NCI-H82 treated with DMSO at 0.1 percent for 48 hours (cell line): ENCODE measurements around the gene CAB39.
"Not testable (repeated sequence)": the region's sequence is repeated elsewhere in the genome, so short reads cannot be mapped to it uniquely, and the experiment has no call there.

ENCODE experiments used
- DNase-seq: peaks from one replicate; lab custom pipeline; 2025; ENCODE audit not compliant: unreplicated experiment; lab: John Stamatoyannopoulos, UW

CAB39 gene

GRCh38 chr2:230713331-230714135 lies 891 bp downstream of the CAB39 start:
- DNase-seq: peak; percentile 14

- no peak for DNase-seq
Observed at GRCh38 chr2:230714136-230714480, 1.5 kb downstream of the CAB39 start.

- no peak for DNase-seq
Observed at GRCh38 chr2:230715201-230715600, 2.6 kb downstream of the CAB39 start.

DNA sequence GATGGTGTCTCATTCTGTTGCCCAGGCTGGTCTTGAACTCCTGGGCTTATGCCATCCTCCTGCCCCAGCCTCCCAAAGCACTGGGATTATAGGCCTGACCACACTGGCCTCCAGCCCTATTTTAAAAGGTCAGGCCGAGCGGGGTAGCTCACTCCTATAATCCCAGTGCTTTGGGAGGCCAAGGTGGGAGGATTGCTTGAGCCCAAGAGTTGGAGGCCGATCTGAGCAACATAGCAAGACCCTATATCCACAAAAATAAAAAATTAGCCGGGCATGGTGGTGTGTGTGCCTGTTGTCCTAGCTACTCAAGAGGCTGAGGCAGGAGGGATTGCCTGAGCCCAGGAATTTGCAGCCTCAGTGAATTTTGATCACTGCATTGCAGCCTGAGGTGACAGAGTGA lies 3.9 kb downstream of the CAB39 start:
- no peak for DNase-seq

- DNase-seq: no peak
Observed at GRCh38 chr2:230717600-230717999, 5.0 kb downstream of the CAB39 start.

GRCh38 chr2:230719340-230719739 lies 6.7 kb downstream of the CAB39 start:
- no peak for DNase-seq

GRCh38 chr2:230721712-230722111 lies 9.1 kb downstream of the CAB39 start:
- DNase-seq: no peak

DNA sequence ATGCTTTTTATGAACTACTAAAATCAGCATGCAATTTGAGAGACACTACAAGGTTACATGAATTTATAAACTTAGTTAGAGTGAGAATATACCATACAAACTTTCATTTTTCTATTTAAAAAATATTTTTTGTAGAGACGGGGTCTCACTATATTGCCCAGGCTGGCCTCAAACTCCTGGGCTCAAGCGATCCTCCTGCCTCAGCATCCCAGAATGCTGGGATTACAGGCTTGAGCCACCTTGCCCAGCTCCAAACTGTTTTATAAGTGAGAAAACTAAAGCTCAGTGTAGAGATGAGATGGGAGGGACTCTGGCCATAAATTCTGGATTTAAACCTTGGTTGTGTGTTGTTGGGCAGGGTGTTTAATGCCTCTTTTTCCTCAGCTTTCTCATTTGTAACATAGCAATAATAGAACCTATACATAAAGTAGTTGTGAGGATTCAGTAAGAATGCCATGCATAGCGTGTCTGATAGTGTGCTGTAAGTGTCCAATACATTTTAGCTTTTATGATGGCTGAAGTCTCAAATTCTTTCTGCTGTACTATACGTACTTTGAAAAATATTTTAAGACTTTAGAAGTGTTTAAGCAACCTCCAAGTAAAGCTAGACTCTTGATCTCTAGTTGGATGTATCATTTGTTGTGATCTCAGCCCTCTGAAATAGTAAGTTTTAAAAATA lies 9.7 kb downstream of the CAB39 start:
- DNase-seq: no peak

- DNase-seq: no peak
Observed at GRCh38 chr2:230723363-230723762, 10.7 kb downstream of the CAB39 start.

GRCh38 chr2:230724957-230725356 lies 12.3 kb downstream of the CAB39 start:
- not testable (repeated sequence) for DNase-seq

DNA sequence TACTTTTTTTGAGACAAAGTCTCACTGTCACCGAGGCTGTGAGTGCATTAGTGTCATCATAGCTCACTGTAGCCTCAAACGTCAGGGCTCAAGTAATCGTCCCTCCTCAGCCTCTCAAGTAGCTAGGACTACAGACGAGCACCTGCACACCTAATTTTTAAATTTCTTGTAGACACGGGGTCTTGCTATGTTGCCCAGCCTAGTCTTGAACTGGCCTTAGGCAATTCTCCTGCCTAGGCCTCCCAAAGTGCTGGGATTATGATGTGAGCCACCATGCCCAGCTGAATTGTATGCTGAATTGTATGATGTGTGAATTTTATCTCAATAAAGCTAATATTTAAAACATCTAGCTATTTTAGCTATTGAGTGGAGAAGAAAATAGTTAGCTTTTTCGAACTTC lies 18.9 kb downstream of the CAB39 start:
- no peak for DNase-seq

DNA sequence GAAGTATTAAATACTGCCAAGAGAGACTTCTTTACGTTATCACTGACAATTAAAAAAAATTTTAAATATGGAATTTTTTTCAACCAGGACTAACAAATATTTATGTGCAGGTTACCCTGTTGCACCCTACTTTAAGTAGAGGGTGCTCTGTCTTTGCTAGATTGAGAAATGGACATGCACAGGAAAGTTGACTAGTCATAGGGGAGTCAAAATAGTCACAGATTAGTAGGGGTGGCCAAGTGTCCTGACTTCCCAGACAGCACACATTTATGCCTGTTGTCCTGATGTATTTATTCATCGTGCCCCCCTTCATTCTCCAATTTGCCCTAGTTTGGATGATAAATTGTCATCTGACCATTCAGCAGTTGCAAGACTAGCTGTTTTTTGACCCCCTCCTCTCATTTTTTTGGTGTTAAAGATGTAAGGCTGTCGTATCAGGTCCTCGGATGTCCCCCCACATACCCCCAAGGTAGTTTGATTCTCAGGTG lies 20.3 kb downstream of the CAB39 start:
- no peak for DNase-seq

GRCh38 chr2:230734247-230735175 lies 21.9 kb downstream of the CAB39 start:
- no peak for DNase-seq

GRCh38 chr2:230735884-230736283 lies 23.2 kb downstream of the CAB39 start:
- no peak for DNase-seq

DNA sequence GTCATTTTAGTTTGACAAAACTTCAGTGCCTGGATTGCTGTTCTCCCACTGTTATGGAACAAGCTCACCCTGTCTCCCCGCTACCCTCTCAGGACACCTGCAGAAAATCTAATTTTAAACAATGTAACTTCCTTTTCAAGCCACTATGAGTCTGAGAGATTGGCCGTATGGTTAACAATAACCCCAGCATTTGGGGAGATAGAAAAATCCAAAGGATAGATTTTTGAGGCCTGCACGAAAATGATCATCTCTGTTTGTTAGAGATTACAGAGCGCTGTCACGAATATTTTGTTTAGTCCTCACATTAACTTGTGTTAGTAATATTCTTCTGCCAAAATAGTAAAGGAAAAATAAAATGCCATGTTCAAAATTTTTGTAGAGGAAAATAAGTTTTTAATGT lies 24.7 kb downstream of the CAB39 start:
- DNase-seq: no peak

- DNase-seq: no peak
Observed at GRCh38 chr2:230737791-230738226, 25.2 kb downstream of the CAB39 start.

- DNase-seq: no peak
Observed at GRCh38 chr2:230738391-230738811, 25.8 kb downstream of the CAB39 start.

GRCh38 chr2:230738924-230739323 lies 26.3 kb downstream of the CAB39 start:
- DNase-seq: no peak

DNA sequence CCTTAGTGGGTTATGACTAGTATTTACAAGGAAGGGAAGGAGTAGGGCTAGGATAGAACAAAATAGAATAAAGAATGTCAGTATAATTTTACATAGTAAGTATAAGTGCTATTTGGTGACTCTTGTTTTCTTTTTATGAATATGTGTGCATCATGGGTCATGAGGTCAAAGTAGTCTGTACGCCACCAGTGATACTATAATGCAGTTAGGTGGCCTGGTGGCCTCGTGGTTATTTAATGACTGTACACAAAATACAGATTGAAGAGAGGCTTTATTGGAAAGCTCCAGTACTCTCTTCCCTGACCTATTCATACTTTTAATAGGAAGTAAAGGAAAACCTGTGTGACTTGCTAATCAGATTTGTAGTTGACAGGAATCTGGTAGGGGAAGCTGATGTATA lies 27.3 kb downstream of the CAB39 start:
- no peak for DNase-seq

DNA sequence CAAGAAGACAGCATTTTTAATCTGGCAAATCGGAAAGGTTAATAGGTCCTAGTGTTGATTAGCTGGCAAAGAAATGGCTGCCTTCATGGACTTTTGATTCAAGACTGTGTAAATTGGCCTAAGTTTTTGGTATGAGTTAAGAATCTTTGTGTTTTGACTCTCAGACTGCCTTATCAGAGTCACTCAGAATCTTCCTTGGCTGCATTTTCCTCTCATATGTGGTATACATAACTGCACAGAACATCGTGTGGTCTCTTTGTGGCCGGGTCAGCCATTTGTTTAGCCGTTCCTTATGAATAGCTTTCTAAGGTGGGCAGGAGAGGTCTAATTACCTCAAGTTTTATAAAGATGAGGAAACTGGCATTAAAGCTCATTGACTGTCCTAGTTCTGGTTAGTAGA lies 30.1 kb downstream of the CAB39 start:
- DNase-seq: no peak

- no peak for DNase-seq
Observed at GRCh38 chr2:230746213-230746612, 33.6 kb downstream of the CAB39 start.
